IMR-90 (cell line): ENCODE measurements around the gene MGAT5B. TPM values are rescaled to one million over a fixed set of nuclear protein-coding genes. Genes with fewer than 3 reads are reported as not detected.

Experiments
- ATAC-seq: fragments of 200-7000 bp; cut with Tn5 transposase; 2 replicates; pipeline ENCODE4 v1.9.1; 2020; ENCODE audit warnings: low read depth, mild to moderate bottlenecking, moderate library complexity
- BruUV-seq: library from RNA; stranded (reverse); fragments of 400-500 nt; replicated peaks from 2 replicates; lab custom pipeline; 2021; lab: Mats Ljungman, UMichigan
- CTCF ChIA-PET: fragments of 300-600 bp; formaldehyde crosslinking; extraction: SDS; loops from one replicate; lab custom pipeline; 2021; ENCODE audit warnings: antibody characterized with exemption; lab: Yijun Ruan, JAX
- POLR2A ChIA-PET: fragments of 300-600 bp; sonication (Branson Sonifier 250); formaldehyde crosslinking; loops from one replicate; lab custom pipeline; 2022; ENCODE audit warnings: antibody characterized with exemption; ENCODE audit not compliant: unreplicated experiment; lab: Charles Lee
- DNase-seq: peaks from one replicate; pipeline ENCODE4 v3.0.0; 2013
- H2AFZ ChIP-seq: replicated peaks from 2 replicates; pipeline ENCODE3; 2013; ENCODE audit warnings: low read length, mild to moderate bottlenecking; ENCODE audit not compliant: poor library complexity
- H2AK5ac ChIP-seq: 2 replicates; pipeline ENCODE4 v1.6.1; 2013; ENCODE audit warnings: low read depth, low read length, inconsistent platforms
- H2AK9ac ChIP-seq: replicated peaks from 2 replicates; pipeline ENCODE3; 2013; ENCODE audit warnings: mild to moderate bottlenecking, low read depth, low read length, moderate library complexity; ENCODE audit not compliant: poor library complexity
- H2BK120ac ChIP-seq: 2 replicates; pipeline ENCODE4 v1.6.1; 2013; ENCODE audit warnings: low read depth, low read length, inconsistent platforms
- H2BK15ac ChIP-seq: 3 replicates; pipeline ENCODE4 v1.6.1; 2013; ENCODE audit warnings: low read depth, low read length, inconsistent platforms
- H2BK20ac ChIP-seq: 2 replicates; pipeline ENCODE4 v1.6.1; 2013; ENCODE audit warnings: low read depth, mild to moderate bottlenecking, inconsistent platforms, low read length, moderate library complexity
- H2BK5ac ChIP-seq: 2 replicates; pipeline ENCODE4 v1.6.1; 2013; ENCODE audit warnings: mild to moderate bottlenecking, low read depth, low read length, inconsistent platforms; ENCODE audit not compliant: poor library complexity, severe bottlenecking
- H3K14ac ChIP-seq: replicated peaks from 2 replicates; pipeline ENCODE4 v1.6.1; 2013; ENCODE audit warnings: low read depth, low read length, inconsistent platforms
- H3K18ac ChIP-seq: 2 replicates; pipeline ENCODE4 v1.6.1; 2013; ENCODE audit warnings: low read depth, low read length, control low read depth
- H3K23ac ChIP-seq: 2 replicates; pipeline ENCODE4 v1.6.1; 2013; ENCODE audit warnings: low read depth, low read length, inconsistent platforms
- H3K27ac ChIP-seq: 2 replicates; pipeline ENCODE4 v1.5.1; 2013; ENCODE audit warnings: mild to moderate bottlenecking, control low read depth, low read length; ENCODE audit not compliant: insufficient read depth
- H3K27me3 ChIP-seq: 2 replicates; pipeline ENCODE4 v1.6.1; 2013; ENCODE audit warnings: low read length; ENCODE audit not compliant: control insufficient read depth, insufficient read depth
- H3K36me3 ChIP-seq: 2 replicates; pipeline ENCODE4 v1.6.1; 2013; ENCODE audit warnings: low read length, mixed read lengths; ENCODE audit not compliant: control insufficient read depth, insufficient read depth
- H3K4ac ChIP-seq: 2 replicates; pipeline ENCODE4 v1.6.1; 2013; ENCODE audit warnings: low read depth, low read length, inconsistent platforms
- H3K4me1 ChIP-seq: 2 replicates; pipeline ENCODE4 v1.6.1; 2013; ENCODE audit warnings: low read length, mixed read lengths; ENCODE audit not compliant: control insufficient read depth, insufficient read depth
- H3K4me2 ChIP-seq: 2 replicates; pipeline ENCODE4 v1.6.1; 2013; ENCODE audit warnings: low read depth, mild to moderate bottlenecking, control low read depth, low read length, moderate library complexity
- H3K4me3 ChIP-seq: 2 replicates; pipeline ENCODE4 v1.5.1; 2013; ENCODE audit warnings: low read depth, mild to moderate bottlenecking, control low read depth, low read length, moderate library complexity; ENCODE audit not compliant: insufficient read depth
- H3K56ac ChIP-seq: 2 replicates; pipeline ENCODE4 v1.6.1; 2013; ENCODE audit warnings: low read length, inconsistent platforms; ENCODE audit not compliant: insufficient read depth; ENCODE audit errors: extremely low read depth
- H3K79me1 ChIP-seq, 2 experiments: 2 replicates each; pipeline ENCODE4 v1.6.1; 2013; ENCODE audit warnings: low read length in 2 of 2, inconsistent platforms in 1 of 2, low read depth in 1 of 2
- H3K9ac ChIP-seq: 2 replicates; pipeline ENCODE4 v1.6.1; 2013; ENCODE audit warnings: low read depth, low read length, control low read depth
- H3K9me1 ChIP-seq: 2 replicates; pipeline ENCODE4 v1.6.1; 2013; ENCODE audit warnings: low read length, inconsistent platforms; ENCODE audit not compliant: insufficient read depth
- H3K9me3 ChIP-seq: 2 replicates; pipeline ENCODE4 v1.6.1; 2013; ENCODE audit warnings: low read length; ENCODE audit not compliant: control insufficient read depth, insufficient read depth
- H4K20me1 ChIP-seq: 2 replicates; pipeline ENCODE4 v1.6.1; 2013; ENCODE audit warnings: low read length, inconsistent platforms; ENCODE audit not compliant: insufficient read depth
- H4K5ac ChIP-seq: 2 replicates; pipeline ENCODE4 v1.6.1; 2013; ENCODE audit warnings: mild to moderate bottlenecking, low read depth, low read length, control low read depth
- H4K8ac ChIP-seq, 2 experiments: 2 replicates each; pipeline ENCODE4 v1.6.1; 2013; ENCODE audit warnings: low read depth in 2 of 2, low read length in 2 of 2, control low read depth in 1 of 2, inconsistent platforms in 1 of 2
- H4K91ac ChIP-seq: 2 replicates; pipeline ENCODE4 v1.6.1; 2013; ENCODE audit warnings: low read depth, low read length, inconsistent platforms; ENCODE audit not compliant: insufficient read depth
- BHLHE40 ChIP-seq: fragments of 150-350 bp; IDR thresholded peaks from 2 replicates; pipeline ENCODE4 v1.6.1; 2016; ENCODE audit warnings: mild to moderate bottlenecking, low read depth, low read length
- CEBPB ChIP-seq: IDR thresholded peaks from 2 replicates; pipeline ENCODE4 v1.6.1; 2012; ENCODE audit warnings: low read depth, low read length, improper control_type of control experiment
- ELK1 ChIP-seq: fragments of 150-350 bp; IDR thresholded peaks from 2 replicates; pipeline ENCODE4 v1.6.1; 2016; ENCODE audit warnings: low read depth, mild to moderate bottlenecking, low read length, moderate library complexity, borderline replicate concordance
- NFE2L2 ChIP-seq: fragments of 150-350 bp; IDR thresholded peaks from 2 replicates; pipeline ENCODE4 v1.6.1; 2016; ENCODE audit warnings: low read depth, mild to moderate bottlenecking, low read length
- RFX5 ChIP-seq: IDR thresholded peaks from 2 replicates; pipeline ENCODE4 v1.8.0; 2012; ENCODE audit warnings: low read depth, mild to moderate bottlenecking, low read length, moderate library complexity
- USF2 ChIP-seq: fragments of 150-350 bp; IDR thresholded peaks from 2 replicates; pipeline ENCODE4 v1.6.1; 2017; ENCODE audit warnings: mild to moderate bottlenecking, antibody characterized with exemption, low read length, low read depth
- WGBS, 2 experiments: methylation state at CpG; one replicate each; pipeline versions ENCODE4 v1.1.5 to v1.1.7; 2013; ENCODE audit warnings: missing lambda C conversion rate in 2 of 2; ENCODE audit not compliant: insufficient read length in 1 of 2; ENCODE audit errors: extremely low coverage in 2 of 2; 5-methylcytosine and 5-hydroxymethylcytosine counted together
- dilution Hi-C: fragments of 300-500 bp; cut with HindIII; formaldehyde crosslinking; loops from one replicate; pipeline ENCODE4 v1.14.3; 2018; ENCODE audit warnings: low sequenced_read_pairs; ENCODE audit not compliant: unreplicated experiment
- in situ Hi-C: fragments of 300-500 bp; cut with MboI; formaldehyde crosslinking; loops from 3 replicates; pipeline ENCODE4 v1.14.3; 2019; ENCODE audit warnings: low sequenced_read_pairs, inconsistent platforms, mixed read lengths
- intact Hi-C: fragments of 100-400 bp; cut with micrococcal nuclease; formaldehyde crosslinking; loops from 2 replicates; pipeline ENCODE4 v1.10.0; 2022
- polyA plus RNA-seq, 3 experiments: library from polyadenylated mRNA; depleted of rRNA; stranded (reverse); fragments of >200 nt; gene quantifications; 2 replicates each; pipeline ENCODE4 v1.2.3, GENCODE V29; 2012; ENCODE audit warnings: low replicate concordance in 1 of 3
- total RNA-seq: library from RNA; depleted of rRNA; stranded (reverse); fragments of >200 nt; gene quantifications from 2 replicates; pipeline ENCODE4 v1.2.3, GENCODE V29; 2012

Gene MGAT5B
- total and polyA plus RNA-seq, 2 of the 4 experiments (the other 2 are of a cell fraction), result 0.54 to 2.0 TPM

- no peak overlapping the region for H2BK20ac ChIP-seq
- 47% methylated on average over 7 of the region's 12 CpGs; no CpG with 5 or more reads in 1 of the 2 experiments for WGBS, 2 experiments
- CTCF ChIA-PET, result interaction anchor here (0.6 kb wide), 1 partner anchor 24 kb away, joined by 4 read pairs; no protein-coding TSS in a partner anchor
Measured at GRCh38 chr17:76862494-76862893, 5.7 kb upstream of the MGAT5B start.

More at GRCh38 chr17:76862494-76862893, 5.7 kb upstream of the MGAT5B start:
- H2AFZ ChIP-seq, result no peak overlapping the region
- H4K20me1 ChIP-seq, result 0 out of 2 replicates have a peak, but pooled peaks cover 2% of the 10 kb centered on the region
- H3K23ac ChIP-seq, result no peak overlapping the region
- no TSS peak for BruUV-seq
- no peak overlapping the region for H3K14ac ChIP-seq
- no peak for TF ChIP-seq NFE2L2
- no peak for TF ChIP-seq CEBPB
- TF ChIP-seq ELK1, result no peak
- TF ChIP-seq BHLHE40, result no peak
- no peak for TF ChIP-seq USF2
- no peak for TF ChIP-seq RFX5
- no peak overlapping the region for H4K5ac ChIP-seq
- no peak overlapping the region for H4K8ac ChIP-seq
- in situ Hi-C loops (loop anchor here (25.0 kb wide), 1 partner anchor 375 kb away; no protein-coding TSS in a partner anchor), intact Hi-C loops (no loop called here), dilution Hi-C loops (no loop called here)
- H3K4me1 ChIP-seq, result peaks cover 7% of the 10 kb centered on the region
- H3K79me1 ChIP-seq, result no peaks in the 10 kb centered on the region
- no peak overlapping the region for H3K4ac ChIP-seq
- no peaks in the 10 kb centered on the region for H3K9me3 ChIP-seq
- no peaks in the 10 kb centered on the region for H3K36me3 ChIP-seq
- H3K18ac ChIP-seq, result no peak overlapping the region
- no peak overlapping the region for H2AK5ac ChIP-seq
- 0 out of 2 replicates have a peak, but pooled peaks cover 5% of the 10 kb centered on the region for H3K9me1 ChIP-seq
- no peak overlapping the region for H3K4me3 ChIP-seq
- H2AK9ac ChIP-seq, result no peak overlapping the region
- H2BK15ac ChIP-seq, result no peak overlapping the region
- no peak overlapping the region for H2BK120ac ChIP-seq
- DNase-seq, result no peak
- ATAC-seq, result no peak
- POLR2A ChIA-PET, result no interaction called here
- H4K91ac ChIP-seq, result no peak overlapping the region
- no peak overlapping the region for H2BK5ac ChIP-seq
- peaks cover 17% of the 10 kb centered on the region for H3K27me3 ChIP-seq
- H3K9ac ChIP-seq, result no peak overlapping the region
- no peak overlapping the region for H3K27ac ChIP-seq
- H3K4me2 ChIP-seq, result no peak overlapping the region
- no peak overlapping the region for H3K56ac ChIP-seq
